Activated naive CD4-positive, alpha-beta T cell treated with anti-CD3 and anti-CD28 coated beads, Interleukin-2, amount 50 U/mL, for 16 hours (primary cell): ENCODE measurements around the gene FASLG.
"Not testable (repeated sequence)": the region's sequence is repeated elsewhere in the genome, so short reads cannot be mapped to it uniquely, and the experiment has no call there.

ENCODE experiments used
- DNase-seq: peaks from one replicate; pipeline ENCODE4 v3.0.0-alpha.2; 2020

The FASLG gene

GRCh38 chr1:172688428-172689085, 29.7 kb downstream of the FASLG start:
- DNase-seq = not testable (repeated sequence)

- not testable (repeated sequence) for DNase-seq
These were observed 32.0 kb downstream of the FASLG start for GRCh38 chr1:172690925-172691324.

- no peak for DNase-seq
These were observed 38.7 kb downstream of the FASLG start for GRCh38 chr1:172697534-172698002.

- DNase-seq = no peak
These were observed 39.3 kb downstream of the FASLG start for GRCh38 chr1:172698224-172698623.

- peak; percentile 68 for DNase-seq
These were observed 40.2 kb downstream of the FASLG start for GRCh38 chr1:172699111-172699510.

GRCh38 chr1:172699695-172700227, 40.9 kb downstream of the FASLG start:
- DNase-seq = no peak

GRCh38 chr1:172700556-172700955, 41.7 kb downstream of the FASLG start:
- DNase-seq = no peak

- no peak for DNase-seq
These were observed 45.1 kb downstream of the FASLG start for GRCh38 chr1:172704001-172704400.

GRCh38 chr1:172704420-172705210, 45.7 kb downstream of the FASLG start:
- no peak for DNase-seq

- peak; percentile 37 for DNase-seq
These were observed 49.5 kb downstream of the FASLG start for GRCh38 chr1:172708452-172708851.

- DNase-seq = no peak
These were observed 52.7 kb downstream of the FASLG start for GRCh38 chr1:172711558-172711957.

GRCh38 chr1:172713466-172713865, 54.6 kb downstream of the FASLG start:
- DNase-seq = no peak
